NCI-H1694 (cell line): ENCODE data around the gene XIST.
"Not testable (repeated sequence)": the region's sequence is repeated elsewhere in the genome, so short reads cannot be mapped to it uniquely, and the experiment has no call there.

Experiments used
- DNase-seq: peaks from one replicate; lab custom pipeline; 2025; lab: John Stamatoyannopoulos, UW

The XIST gene

GRCh38 chrX:73799888-73800287 lies 52.6 kb downstream of the XIST start:
- no peak for DNase-seq

DNA sequence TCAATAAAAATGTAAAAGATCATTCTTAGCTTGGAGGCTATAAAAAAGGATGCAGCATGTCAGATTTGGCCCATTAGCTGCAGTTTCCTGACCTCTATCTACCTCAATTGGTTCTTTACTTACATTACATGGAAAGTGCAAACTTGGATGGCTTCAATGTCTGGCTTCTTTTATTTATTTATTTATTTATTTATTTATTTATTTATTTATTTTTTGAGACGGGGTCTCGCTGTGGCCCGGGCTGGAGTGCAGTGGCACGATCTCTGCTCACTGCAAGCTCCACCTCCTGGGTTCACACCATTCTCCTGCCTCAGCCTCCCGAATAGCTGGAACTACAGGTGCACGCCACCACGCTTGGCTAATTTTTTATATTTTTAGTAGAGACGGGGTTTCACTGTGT lies 60.0 kb downstream of the XIST start:
- DNase-seq = not testable (repeated sequence)

DNA sequence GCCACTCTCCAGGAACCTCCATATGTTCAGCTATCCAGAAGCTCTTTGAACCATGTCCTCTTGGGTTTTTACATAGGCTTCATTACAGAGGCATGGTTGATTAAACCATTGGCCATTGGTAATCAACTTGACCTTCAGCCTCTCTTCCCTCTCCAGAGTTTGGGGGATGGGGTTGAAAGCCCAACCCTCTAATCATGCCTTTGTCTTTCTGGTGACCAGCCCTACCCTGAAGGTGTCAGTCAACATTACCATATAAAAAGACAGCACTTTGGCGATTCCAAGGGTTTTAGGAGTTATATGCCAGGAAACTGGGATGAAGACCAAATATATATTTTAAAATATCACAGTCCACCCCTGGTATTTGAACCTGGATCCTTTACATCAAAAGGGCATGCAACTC lies 67.0 kb downstream of the XIST start:
- DNase-seq = no peak
